Stimulated activated naive CD8-positive, alpha-beta T cell treated with anti-CD3 and anti-CD28 coated beads, Interleukin-15, Interleukin-2, amounts not matched to agents 100 ng/mL and 50 ng/mL, for 24 hours (primary cell): ENCODE measurements around the gene PLCB2.

ENCODE experiments used
- H3K27ac Mint-ChIP-seq: one replicate; pipeline ENCODE4 v1.8.0; 2021; ENCODE audit warnings: mild to moderate bottlenecking, mixed read lengths
- H3K27me3 Mint-ChIP-seq: one replicate; pipeline ENCODE4 v1.8.0; 2021; ENCODE audit warnings: mixed read lengths
- H3K36me3 Mint-ChIP-seq: one replicate; pipeline ENCODE4 v1.8.0; 2021; ENCODE audit warnings: low read depth, mixed read lengths
- H3K4me1 Mint-ChIP-seq: one replicate; pipeline ENCODE4 v1.8.0; 2021; ENCODE audit warnings: low read depth, mixed read lengths
- H3K4me3 Mint-ChIP-seq: one replicate; pipeline ENCODE4 v1.8.0; 2021; ENCODE audit warnings: mild to moderate bottlenecking, mixed read lengths
- H3K9me3 Mint-ChIP-seq: one replicate; pipeline ENCODE4 v1.8.0; 2021; ENCODE audit warnings: mixed read lengths

Gene PLCB2

GRCh38 chr15:40334541-40334940 is 26.8 kb upstream of the PLCB2 start:
- Mint-ChIP-seq H3K9me3 (no peaks in the 10 kb centered on the region), H3K4me3 (no peak overlapping the region), H3K4me1 (peaks cover 18% of the 10 kb centered on the region), H3K27me3 (no peaks in the 10 kb centered on the region), H3K27ac (no peak overlapping the region), H3K36me3 (no peaks in the 10 kb centered on the region)

DNA sequence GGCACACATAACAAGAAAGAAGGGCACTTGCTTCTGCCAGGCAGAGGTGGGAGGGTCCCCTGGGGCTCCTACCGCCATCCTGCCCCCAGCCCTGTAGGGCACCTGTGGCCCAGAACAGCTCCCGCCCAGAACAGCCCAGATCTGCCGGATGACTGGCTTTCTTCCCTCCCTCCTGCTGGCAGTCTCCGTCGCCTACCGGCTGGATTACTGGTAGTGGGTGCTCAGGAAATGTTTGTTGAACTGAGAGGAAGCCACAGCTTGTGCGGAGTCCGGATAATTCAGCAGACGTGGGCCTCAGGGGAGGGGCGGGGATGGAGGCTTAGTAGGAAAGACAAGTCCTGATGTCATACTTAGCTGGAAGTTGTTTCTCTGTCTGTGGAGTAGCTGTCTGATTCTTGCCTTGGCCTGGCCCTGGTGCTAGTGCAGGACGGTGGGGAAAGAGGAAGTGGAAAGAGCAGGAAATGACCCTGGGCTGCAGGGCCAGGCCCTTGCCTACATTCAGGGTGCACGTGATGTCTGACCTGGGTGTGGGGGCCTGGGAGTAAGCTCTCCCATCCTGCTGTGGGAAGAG is 26.3 kb upstream of the PLCB2 start:
- Mint-ChIP-seq H3K27ac (peak overlapping the region; percentile 54), H3K27me3 (no peaks in the 10 kb centered on the region)

GRCh38 chr15:40332113-40332781 is 24.5 kb upstream of the PLCB2 start:
- Mint-ChIP-seq H3K9me3 (no peaks in the 10 kb centered on the region), H3K36me3 (peaks cover 3% of the 10 kb centered on the region), H3K27ac (no peak overlapping the region), H3K27me3 (no peaks in the 10 kb centered on the region), H3K4me1 (peaks cover 12% of the 10 kb centered on the region), H3K4me3 (no peak overlapping the region)

More for the DNA sequence above, 26.3 kb upstream of the PLCB2 start:
- Mint-ChIP-seq H3K4me3 (no peak overlapping the region), H3K36me3 (no peaks in the 10 kb centered on the region), H3K4me1 (peaks cover 18% of the 10 kb centered on the region), H3K9me3 (no peaks in the 10 kb centered on the region)

DNA sequence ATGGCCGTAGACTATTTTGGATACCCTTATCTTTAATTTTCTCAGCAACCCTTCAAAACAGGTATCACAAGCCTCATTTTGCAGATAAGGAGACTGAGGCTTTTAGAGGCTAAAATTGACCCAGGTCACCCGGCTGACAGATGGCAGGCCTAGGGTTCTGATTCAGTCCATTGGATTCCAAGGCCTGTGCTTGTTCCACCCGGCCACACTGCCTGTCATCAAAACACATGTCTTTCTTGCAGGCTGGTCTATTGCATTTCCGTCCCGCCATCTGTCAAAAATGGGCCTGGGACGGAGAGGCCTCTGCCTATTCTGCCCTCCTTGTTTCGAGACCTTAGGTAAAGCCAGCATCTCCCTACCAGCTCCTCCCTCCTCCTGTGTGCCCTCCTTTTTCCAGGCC is 23.9 kb upstream of the PLCB2 start:
- Mint-ChIP-seq H3K36me3 (peaks cover 5% of the 10 kb centered on the region), H3K9me3 (no peaks in the 10 kb centered on the region), H3K4me1 (peaks cover 12% of the 10 kb centered on the region), H3K27ac (no peak overlapping the region), H3K4me3 (no peak overlapping the region), H3K27me3 (no peaks in the 10 kb centered on the region)

- Mint-ChIP-seq H3K4me1 (peaks cover 12% of the 10 kb centered on the region), H3K36me3 (peaks cover 8% of the 10 kb centered on the region), H3K4me3 (no peak overlapping the region), H3K9me3 (no peaks in the 10 kb centered on the region), H3K27ac (no peak overlapping the region), H3K27me3 (no peaks in the 10 kb centered on the region)
Observed at GRCh38 chr15:40331026-40331425, 23.3 kb upstream of the PLCB2 start.

DNA sequence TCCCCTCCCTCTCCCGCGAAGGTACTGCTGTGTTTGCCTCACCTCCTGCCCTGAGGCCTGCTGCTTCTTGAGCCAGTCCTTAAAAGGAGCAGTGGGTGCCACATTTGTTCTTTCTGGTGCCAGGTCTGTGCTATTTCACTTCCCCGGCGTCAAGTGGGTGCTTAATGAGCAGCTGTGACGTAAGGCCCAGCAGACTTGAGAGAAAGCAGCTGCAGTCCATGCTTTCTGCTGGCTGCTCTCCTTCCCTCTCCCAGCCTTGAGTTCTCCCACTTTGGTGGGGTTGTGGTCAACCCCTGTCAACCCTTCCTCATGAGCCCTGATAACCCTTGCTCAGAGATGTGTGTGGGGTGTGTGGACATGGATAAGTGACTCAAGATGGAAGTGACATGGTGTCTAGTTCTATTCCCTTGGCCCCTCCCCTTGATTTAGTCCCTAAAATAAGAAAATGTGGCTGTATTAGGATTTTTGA is 22.7 kb upstream of the PLCB2 start:
- Mint-ChIP-seq H3K4me1 (peaks cover 18% of the 10 kb centered on the region), H3K9me3 (no peaks in the 10 kb centered on the region), H3K4me3 (no peak overlapping the region), H3K36me3 (peaks cover 9% of the 10 kb centered on the region), H3K27ac (no peak overlapping the region), H3K27me3 (no peaks in the 10 kb centered on the region)

DNA sequence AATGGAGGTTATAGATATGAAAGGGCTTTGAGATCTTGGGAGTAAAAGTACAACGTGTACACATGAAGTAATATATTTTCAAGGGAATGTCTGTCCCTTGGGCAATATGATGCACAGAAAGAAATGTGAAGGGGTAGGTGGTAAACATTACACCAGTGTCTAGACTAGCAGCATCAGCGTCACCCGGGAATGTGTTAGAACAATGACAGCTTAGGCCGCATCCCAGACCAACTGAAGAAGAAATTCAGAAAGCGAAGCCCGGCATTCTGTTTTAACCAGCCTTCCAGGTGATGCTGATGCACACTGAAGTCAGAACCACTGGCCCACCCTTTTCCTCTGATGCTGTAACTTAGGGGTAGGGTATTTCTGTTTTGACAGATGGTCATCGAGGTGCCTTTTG is 22.1 kb upstream of the PLCB2 start:
- Mint-ChIP-seq H3K4me1 (peaks cover 24% of the 10 kb centered on the region), H3K9me3 (no peaks in the 10 kb centered on the region), H3K4me3 (no peak overlapping the region), H3K27me3 (no peaks in the 10 kb centered on the region), H3K27ac (no peak overlapping the region), H3K36me3 (peaks cover 13% of the 10 kb centered on the region)

DNA sequence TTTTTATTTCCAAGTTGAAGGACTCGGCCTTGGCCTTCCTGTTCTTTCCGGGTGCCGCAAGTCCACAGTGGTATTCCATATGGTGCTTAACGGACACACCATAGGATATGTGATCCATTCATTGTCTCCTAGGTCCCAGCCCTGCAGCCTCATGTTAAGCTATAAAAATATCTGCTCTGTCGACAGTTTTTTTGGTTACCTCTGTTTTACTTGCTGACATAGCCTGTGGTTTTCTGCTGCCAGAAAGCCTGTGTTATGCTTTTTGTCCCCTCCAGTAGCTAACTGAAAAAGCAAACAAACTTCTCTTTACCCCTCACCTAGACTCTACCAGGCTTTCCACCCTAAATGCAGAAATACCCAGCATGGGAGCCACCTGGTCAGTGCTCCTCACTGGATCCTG is 21.0 kb upstream of the PLCB2 start:
- peaks cover 13% of the 10 kb centered on the region for H3K36me3 Mint-ChIP-seq
- H3K27ac Mint-ChIP-seq: no peak overlapping the region
- H3K4me3 Mint-ChIP-seq: no peak overlapping the region
- H3K4me1 Mint-ChIP-seq: peaks cover 19% of the 10 kb centered on the region
- no peaks in the 10 kb centered on the region for H3K9me3 Mint-ChIP-seq
- no peaks in the 10 kb centered on the region for H3K27me3 Mint-ChIP-seq

DNA sequence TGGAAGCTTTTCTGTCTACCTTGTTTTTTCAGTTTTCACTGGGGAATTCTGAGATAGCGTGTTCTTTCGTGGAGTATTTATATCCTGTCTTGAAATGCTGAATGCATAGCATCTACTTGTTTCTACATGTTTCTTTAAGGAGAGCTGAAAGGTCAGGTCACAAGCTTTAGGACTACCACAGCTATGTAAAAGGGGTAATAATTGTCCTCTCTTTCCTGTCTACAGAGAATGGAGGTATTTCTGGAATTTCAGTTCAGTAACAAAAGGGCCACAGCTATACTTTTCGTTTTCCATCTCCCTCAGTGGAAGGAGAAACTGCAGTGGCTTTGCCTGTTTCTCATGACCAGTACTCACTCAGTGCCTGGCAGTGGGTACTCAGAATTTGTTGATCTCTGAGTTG is 20.4 kb upstream of the PLCB2 start:
- Mint-ChIP-seq H3K27me3 (no peaks in the 10 kb centered on the region), H3K27ac (no peak overlapping the region), H3K9me3 (no peaks in the 10 kb centered on the region), H3K4me1 (peaks cover 15% of the 10 kb centered on the region), H3K4me3 (no peak overlapping the region), H3K36me3 (peaks cover 13% of the 10 kb centered on the region)

DNA sequence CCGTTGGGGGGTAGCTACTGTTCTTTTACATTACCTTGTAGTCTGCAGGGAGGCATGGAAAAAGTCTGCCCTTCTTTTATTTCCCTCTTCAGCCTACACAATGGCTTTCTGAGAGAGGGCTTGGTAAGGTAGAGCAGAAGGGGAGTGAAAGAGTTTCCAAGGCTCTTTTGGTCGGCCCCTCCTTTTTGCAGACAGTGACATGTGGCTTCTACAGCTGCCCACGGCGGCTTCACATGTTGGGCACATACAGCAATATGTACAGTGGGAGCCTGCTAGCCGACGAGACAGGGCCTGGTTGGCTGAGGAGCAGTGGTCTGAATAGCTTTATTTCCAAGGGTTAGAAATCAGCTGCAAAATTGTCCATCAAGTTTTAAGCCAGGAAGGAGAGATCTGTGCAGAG is 19.7 kb upstream of the PLCB2 start:
- Mint-ChIP-seq H3K27ac (no peak overlapping the region), H3K27me3 (no peaks in the 10 kb centered on the region), H3K4me1 (peaks cover 19% of the 10 kb centered on the region), H3K4me3 (no peak overlapping the region), H3K9me3 (no peaks in the 10 kb centered on the region), H3K36me3 (peaks cover 13% of the 10 kb centered on the region)

DNA sequence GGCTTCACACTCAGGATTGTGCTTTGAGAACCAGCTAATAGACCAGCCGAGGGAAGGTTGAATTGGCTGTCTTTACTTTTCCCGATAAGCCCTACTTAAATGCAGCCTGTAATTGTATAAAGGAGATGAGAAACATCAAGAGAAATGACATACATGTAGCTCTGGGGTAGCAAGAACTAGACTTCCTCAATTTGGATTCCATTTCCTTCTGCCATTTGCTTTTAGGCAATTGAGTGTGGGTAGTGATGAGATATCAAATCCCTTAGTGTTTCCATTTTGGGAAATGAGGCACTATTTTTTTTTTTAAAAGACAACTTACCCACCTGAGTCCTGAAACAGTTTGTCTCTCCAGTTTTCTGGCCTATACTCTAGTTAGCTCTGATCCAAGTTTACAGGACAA is 18.0 kb upstream of the PLCB2 start:
- H3K4me1 Mint-ChIP-seq: peaks cover 26% of the 10 kb centered on the region
- H3K9me3 Mint-ChIP-seq: no peaks in the 10 kb centered on the region
- no peak overlapping the region for H3K27ac Mint-ChIP-seq
- peaks cover 13% of the 10 kb centered on the region for H3K36me3 Mint-ChIP-seq
- peak overlapping the region; percentile 77 for H3K4me3 Mint-ChIP-seq
- H3K27me3 Mint-ChIP-seq: no peaks in the 10 kb centered on the region

DNA sequence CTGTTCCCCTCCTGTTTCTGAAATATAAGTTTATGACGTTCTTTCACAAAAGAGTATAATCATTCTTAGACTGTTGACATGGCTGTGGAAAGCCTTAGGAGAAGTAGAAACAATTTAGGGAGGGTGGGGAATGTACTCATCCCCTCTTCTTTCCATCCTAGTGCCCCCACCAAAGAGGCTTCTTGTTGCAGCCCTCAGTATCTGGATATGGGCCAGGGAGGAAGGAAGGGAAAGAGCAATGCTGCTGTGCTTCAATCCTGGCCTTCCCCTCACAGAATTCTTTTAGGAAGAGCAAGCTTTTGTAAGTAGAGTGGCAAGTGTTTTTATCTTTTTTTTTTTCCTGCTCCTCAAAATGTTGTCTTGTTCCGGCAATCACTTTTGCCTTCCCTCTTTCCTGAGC is 17.5 kb upstream of the PLCB2 start:
- H3K4me1 Mint-ChIP-seq: peaks cover 26% of the 10 kb centered on the region
- peak overlapping the region; percentile 77 for H3K4me3 Mint-ChIP-seq
- no peak overlapping the region for H3K27ac Mint-ChIP-seq
- H3K27me3 Mint-ChIP-seq: no peaks in the 10 kb centered on the region
- H3K9me3 Mint-ChIP-seq: no peaks in the 10 kb centered on the region
- peaks cover 13% of the 10 kb centered on the region for H3K36me3 Mint-ChIP-seq

DNA sequence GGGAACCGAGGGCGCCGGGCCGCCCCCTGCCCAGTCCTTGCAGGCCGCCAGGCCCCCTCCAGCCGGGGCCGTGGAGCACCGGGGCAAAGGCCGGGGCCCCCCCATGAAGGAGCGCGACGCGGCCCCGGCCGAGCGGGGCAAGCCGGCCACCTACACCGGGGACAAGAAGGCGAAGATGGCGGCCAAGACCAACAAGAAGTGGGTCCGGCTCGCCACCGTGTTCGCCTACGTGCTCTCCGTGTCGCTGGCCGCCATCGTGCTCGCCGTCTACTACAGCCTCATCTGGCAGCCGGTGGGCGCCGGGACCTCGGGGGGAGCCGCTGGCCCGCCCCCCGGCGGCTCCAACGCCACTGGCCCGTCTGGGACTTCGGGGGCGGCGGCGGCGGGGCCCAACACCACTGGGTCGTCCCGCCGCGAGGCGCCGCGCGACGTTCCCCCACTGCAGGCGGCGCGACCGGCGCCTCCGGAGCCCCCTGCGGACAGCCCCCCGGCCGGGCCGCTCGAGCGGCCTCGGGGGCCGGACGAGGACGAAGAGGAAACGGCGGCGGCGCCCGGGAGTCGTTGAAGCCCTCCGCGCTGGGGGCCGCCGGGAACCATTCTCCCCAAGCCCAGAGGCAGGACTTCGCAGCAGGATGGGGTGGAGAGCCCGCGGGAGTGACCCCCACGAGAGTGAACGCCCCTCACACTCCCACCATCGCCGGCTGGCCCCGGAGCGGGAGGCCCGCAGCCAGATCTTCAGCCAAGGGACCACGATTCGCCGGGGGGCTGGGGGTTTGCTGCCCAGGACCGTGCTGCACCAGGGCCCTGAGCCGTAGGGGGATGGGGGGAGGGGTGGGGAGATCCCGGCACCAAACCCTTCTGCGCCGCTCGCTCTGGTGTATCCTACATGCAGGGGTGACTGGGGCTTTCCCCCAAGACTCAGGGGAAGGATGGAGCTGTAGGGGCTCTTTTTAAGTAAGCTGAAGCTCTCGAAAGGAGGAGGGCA is 16.5 kb upstream of the PLCB2 start:
- peak overlapping the region; percentile 77 for H3K4me3 Mint-ChIP-seq
- H3K4me1 Mint-ChIP-seq: peaks cover 26% of the 10 kb centered on the region
- H3K27ac Mint-ChIP-seq: no peak overlapping the region
- H3K9me3 Mint-ChIP-seq: no peaks in the 10 kb centered on the region
- H3K36me3 Mint-ChIP-seq: peaks cover 13% of the 10 kb centered on the region
- no peaks in the 10 kb centered on the region for H3K27me3 Mint-ChIP-seq

DNA sequence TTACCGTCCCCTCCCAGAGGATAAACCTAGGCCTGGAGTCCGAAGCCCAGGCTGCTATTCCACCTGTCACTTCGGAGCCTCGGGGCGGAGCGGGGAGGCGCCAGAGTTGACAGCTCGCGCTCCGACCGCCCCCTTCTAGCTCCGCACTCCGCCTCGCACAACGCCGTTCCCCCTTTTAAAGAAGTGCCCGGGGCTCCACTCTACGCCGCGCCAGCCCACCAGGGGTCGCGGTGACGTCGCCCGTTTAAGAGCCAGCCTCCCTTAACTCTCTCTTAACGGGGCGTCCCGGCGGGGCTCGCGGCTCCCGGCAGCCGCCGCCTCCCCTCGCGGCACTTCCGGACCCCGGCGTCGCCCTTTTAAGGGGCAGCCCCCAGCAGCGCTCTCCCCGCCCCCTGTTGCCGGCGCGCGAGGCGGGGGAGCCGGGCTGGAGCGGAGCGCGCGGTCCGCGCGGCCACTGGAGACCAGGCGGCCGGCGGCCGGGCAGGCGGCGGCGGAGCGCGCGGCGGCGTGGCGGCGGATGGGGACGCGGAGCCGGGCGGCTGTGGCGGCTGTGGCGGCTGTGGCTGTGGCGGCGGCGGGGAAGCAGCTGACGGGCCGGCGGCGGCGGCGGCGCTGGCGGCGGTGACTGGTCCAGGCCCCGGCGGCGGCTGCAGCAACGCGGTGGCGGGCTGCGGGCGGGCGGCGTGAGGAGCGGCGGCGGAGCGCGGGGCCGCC is 15.7 kb upstream of the PLCB2 start, which contains the start of gene INAFM2:
INAFM2 (plus strand) TSS at position 454 of the 714 bp plus-strand sequence. CDS start 364 bp downstream, outside the sequence.
- H3K27ac Mint-ChIP-seq: no peak within 1 kb of the TSS
- H3K9me3 Mint-ChIP-seq: no peaks in the 10 kb centered on the region

More for the DNA sequence above, 15.7 kb upstream of the PLCB2 start, which contains the start of gene INAFM2:
- H3K4me1 Mint-ChIP-seq: peaks cover 26% of the 10 kb centered on the region
- H3K27me3 Mint-ChIP-seq: no peaks in the 10 kb centered on the region
- peak within 1 kb of the TSS; percentile 77 for H3K4me3 Mint-ChIP-seq
- H3K36me3 Mint-ChIP-seq: peaks cover 13% of the 10 kb centered on the region
